ENCODE data around the gene SYT1. TPM values are rescaled to one million over a fixed set of nuclear protein-coding genes. Genes with fewer than 3 reads are reported as not detected.

The SYT1 gene
- total and polyA plus RNA-seq, 2 of the 8 experiments (the other 6 are each of a cell fraction or from before 2014, with no cell fraction given) = 11.0 to 34.6 TPM

- Histone ChIP-seq H2BK120ac (replicated peaks; ENCODE audit: low read depth, low read length) (no peak overlapping the region), H2AFZ (ENCODE audit: low read length) (no peak overlapping the region), H2BK12ac (ENCODE audit: low read depth, low read length) (no peak overlapping the region), H3K9ac (replicated peaks in 1 of 4; ENCODE audit: extremely low read depth in 1 of 4, low read depth in 3 of 4, low read length in 3 of 4) (no peak overlapping the region), H3K4me2 (ENCODE audit: insufficient read depth in 1 of 2, low read depth in 2 of 2, low read length in 2 of 2) (peak overlapping the region; percentile 53 to 57), H2BK20ac (ENCODE audit: low read length) (no peak overlapping the region), H4K91ac (replicated peaks; ENCODE audit: insufficient read length, low read length) (no peak overlapping the region), H3K79me2 (ENCODE audit: control insufficient read depth in 1 of 2, insufficient read depth in 2 of 2, low read length in 2 of 2) (no peaks in the 10 kb centered on the region), H4K20me1 (replicated peaks in 1 of 2; ENCODE audit: control insufficient read depth in 1 of 2, insufficient read depth in 2 of 2, low read length in 2 of 2) (no peaks in the 10 kb centered on the region), H3K4ac (replicated peaks; ENCODE audit: insufficient read length, low read depth, low read length) (no peak overlapping the region), H3K27me3 (replicated peaks in 1 of 4; ENCODE audit: control insufficient read depth in 3 of 4, extremely low read depth in 1 of 4, insufficient read depth in 3 of 4, low read length in 3 of 4) (no peaks in the 10 kb centered on the region), H3K14ac (ENCODE audit: insufficient read length) (no peak overlapping the region), H2BK15ac (ENCODE audit: low read length) (no peak overlapping the region), H4K5ac (ENCODE audit: insufficient read length, low read depth, low read length) (no peak overlapping the region), H2AK5ac (ENCODE audit: low read depth, low read length) (no peak overlapping the region), H3K23me2 (ENCODE audit: low read depth, low read length) (no peaks in the 10 kb centered on the region), H3K36me3 (ENCODE audit: control insufficient read depth in 2 of 4, insufficient read depth in 4 of 4, low read length in 3 of 4) (no peaks in the 10 kb centered on the region), H3K56ac (replicated peaks; ENCODE audit: insufficient read length, low read depth, low read length) (no peak overlapping the region), H3K18ac (ENCODE audit: extremely low read depth, low read length) (no peak overlapping the region), H3K27ac (ENCODE audit: low read depth, low read length) (no peak overlapping the region), H3K23ac (ENCODE audit: insufficient read length) (no peak overlapping the region), H4K8ac (ENCODE audit: extremely low read depth, insufficient read depth, low read length) (no peak overlapping the region), H2BK5ac (ENCODE audit: low read depth, low read length) (no peak overlapping the region), H3K79me1 (ENCODE audit: low read depth, low read length) (no peaks in the 10 kb centered on the region), H3K4me3 (ENCODE audit: extremely low read depth in 1 of 4, insufficient read depth in 2 of 4, low read depth in 3 of 4, low read length in 4 of 4) (peak overlapping the region in 1 of 4 experiments; percentile 17; a peak in 1 of 8 replicates), H3K4me1 (replicated peaks in 1 of 4; ENCODE audit: control insufficient read depth in 3 of 4, insufficient read depth in 4 of 4, low read length in 3 of 4) (peaks cover 5 to 24% (median 10%) of the 10 kb centered on the region in 4 experiments; a peak in 5 of 7 replicates), H3K9me3 (ENCODE audit: insufficient read depth in 2 of 2, low read depth in 1 of 2, low read length in 1 of 2) (no peaks in the 10 kb centered on the region)
- ChIA-PET CTCF (ENCODE audit: partially characterized antibody) (interaction anchor here (0.7 to 1.0 kb wide), 2 partner anchors 9 to 16 kb away, joined by 3 read pairs; no protein-coding TSS in a partner anchor), POLR2A (ENCODE audit: partially characterized antibody) (no interaction called here)
- DNase-seq (ENCODE audit: low read depth in 1 of 2, low spot score in 2 of 2) (no peak), FAIRE-seq (peak; percentile 70)
- WGBS, 2 experiments (ENCODE audit: extremely low coverage in 1 of 2, insufficient coverage in 1 of 2, insufficient read length in 1 of 2, insufficient replicate concordance in 2 of 2, low coverage in 1 of 2, low lambda C conversion rate in 2 of 2, missing lambda C conversion rate in 1 of 2) = 34% methylated on average over 11 of the region's 11 CpGs; no CpG with 5 or more reads in 1 of the 2 experiments
- TF ChIP-seq SUZ12 (IDR thresholded peaks at IDR 0.05; ENCODE audit: low read length) = no peak
- no peak for TF ChIP-seq RAD21 (IDR thresholded peaks at IDR 0.05 in 1 of 2, conservative IDR thresholded peaks at IDR 0.05 in 1 of 2; ENCODE audit: low read depth in 2 of 2, low read length in 2 of 2)
- TF ChIP-seq TAF7 (optimal IDR thresholded peaks at IDR 0.05; ENCODE audit: borderline replicate concordance, low read depth, low read length) = no peak
- no peak for TF ChIP-seq CEBPB (IDR thresholded peaks at IDR 0.05; ENCODE audit: low read depth, low read length)
- no peak for TF ChIP-seq YY1 (IDR thresholded peaks at IDR 0.05; ENCODE audit: low read depth, low read length)
- no peak for TF ChIP-seq HDAC6 (IDR thresholded peaks at IDR 0.05; ENCODE audit: low read depth, low read length)
- no peak for TF ChIP-seq RNF2 (IDR thresholded peaks at IDR 0.05; ENCODE audit: borderline replicate concordance, low read depth, low read length, missing control alignments, poor library complexity, severe bottlenecking)
- TF ChIP-seq POU5F1 (IDR thresholded peaks at IDR 0.05; ENCODE audit: low read depth, low read length) = no peak
- TF ChIP-seq BCL11A (IDR thresholded peaks at IDR 0.05; ENCODE audit: low read depth in 2 of 2, low read length in 2 of 2) = no peak
- TF ChIP-seq FOSL1 (IDR thresholded peaks at IDR 0.05; ENCODE audit: insufficient read depth, low read depth, low read length) = no peak
- no peak for TF ChIP-seq KDM1A (IDR thresholded peaks at IDR 0.05; ENCODE audit: borderline replicate concordance, low read length)
These were observed 517.0 kb downstream of the SYT1 start for GRCh38 chr12:79381248-79382208.

Measured in H1 (cell line).